Trophoblast cell (in vitro differentiated cells and primary cell): ENCODE data around the gene PDK3.

Source experiments
- DNase-seq, 2 donors: peaks; one replicate each; pipeline ENCODE4 v3.0.0-alpha.2; 2016
- H2AFZ ChIP-seq: 2 replicates; pipeline ENCODE4 v1.6.1; 2013; ENCODE audit warnings: low read length, moderate library complexity, mild to moderate bottlenecking; ENCODE audit not compliant: insufficient read depth, poor library complexity
- H2AK5ac ChIP-seq: 2 replicates; pipeline ENCODE4 v1.6.1; 2013; ENCODE audit warnings: mild to moderate bottlenecking, low read length
- H2BK120ac ChIP-seq: 2 replicates; pipeline ENCODE4 v1.6.1; 2013; ENCODE audit warnings: low read length, mild to moderate bottlenecking, moderate library complexity; ENCODE audit not compliant: insufficient read depth, poor library complexity
- H2BK12ac ChIP-seq: 2 replicates; pipeline ENCODE4 v1.6.1; 2013; ENCODE audit warnings: mild to moderate bottlenecking, low read length, moderate library complexity
- H2BK5ac ChIP-seq: 2 replicates; pipeline ENCODE4 v1.6.1; 2013; ENCODE audit warnings: low read length, low read depth, moderate library complexity, mild to moderate bottlenecking; ENCODE audit not compliant: poor library complexity
- H3K14ac ChIP-seq: 2 replicates; pipeline ENCODE4 v1.6.1; 2013; ENCODE audit warnings: mild to moderate bottlenecking, low read length
- H3K18ac ChIP-seq: 2 replicates; pipeline ENCODE4 v1.6.1; 2013; ENCODE audit warnings: mild to moderate bottlenecking, low read length
- H3K23ac ChIP-seq: 2 replicates; pipeline ENCODE4 v1.6.1; 2013; ENCODE audit warnings: low read length
- H3K27ac ChIP-seq: 2 replicates; pipeline ENCODE4 v1.5.1; 2013; ENCODE audit warnings: low read depth, mild to moderate bottlenecking, inconsistent platforms, low read length, moderate library complexity
- H3K27me3 ChIP-seq: 2 replicates; pipeline ENCODE4 v1.6.1; 2013; ENCODE audit warnings: inconsistent platforms, mild to moderate bottlenecking, low read length, moderate library complexity; ENCODE audit not compliant: insufficient read depth
- H3K36me3 ChIP-seq, 2 experiments: 1 replicate in 1 of 2; 2 replicates in 1 of 2; pipeline ENCODE4 v1.6.1; 2013; ENCODE audit warnings: low read length in 2 of 2, mild to moderate bottlenecking in 2 of 2, moderate library complexity in 1 of 2; ENCODE audit not compliant: insufficient read depth in 2 of 2, control insufficient read depth in 1 of 2
- H3K4ac ChIP-seq: 2 replicates; pipeline ENCODE4 v1.6.1; 2013; ENCODE audit warnings: low read depth, mild to moderate bottlenecking, low read length, moderate library complexity
- H3K4me1 ChIP-seq, 2 experiments: 1 replicate in 1 of 2; 2 replicates in 1 of 2; pipeline ENCODE4 v1.6.1; 2013; ENCODE audit warnings: low read length in 2 of 2, mild to moderate bottlenecking in 2 of 2, moderate library complexity in 1 of 2; ENCODE audit not compliant: insufficient read depth in 2 of 2, control insufficient read depth in 1 of 2
- H3K4me2 ChIP-seq: 2 replicates; pipeline ENCODE4 v1.6.1; 2013; ENCODE audit warnings: inconsistent platforms, mild to moderate bottlenecking, low read length, moderate library complexity
- H3K4me3 ChIP-seq: 2 replicates; pipeline ENCODE4 v1.5.1; 2013; ENCODE audit warnings: mild to moderate bottlenecking, low read depth, low read length, inconsistent platforms
- H3K79me1 ChIP-seq: one replicate; pipeline ENCODE4 v1.6.1; 2013; ENCODE audit warnings: low read length
- H3K79me2 ChIP-seq: 2 replicates; pipeline ENCODE4 v1.6.1; 2013; ENCODE audit warnings: low read length, mild to moderate bottlenecking; ENCODE audit not compliant: control insufficient read depth, insufficient read depth, poor library complexity
- H3K9ac ChIP-seq: 2 replicates; pipeline ENCODE4 v1.6.1; 2013; ENCODE audit warnings: mild to moderate bottlenecking, low read length
- H3K9me3 ChIP-seq: 2 replicates; pipeline ENCODE4 v1.6.1; 2013; ENCODE audit warnings: low read depth, mild to moderate bottlenecking, control low read depth, inconsistent platforms, low read length; ENCODE audit not compliant: insufficient read depth
- H4K12ac ChIP-seq: 2 replicates; pipeline ENCODE4 v1.6.1; 2013; ENCODE audit warnings: low read depth, mild to moderate bottlenecking, low read length, moderate library complexity
- H4K8ac ChIP-seq: 2 replicates; pipeline ENCODE4 v1.6.1; 2013; ENCODE audit warnings: low read depth, mild to moderate bottlenecking, low read length, moderate library complexity
- H4K91ac ChIP-seq: one replicate; pipeline ENCODE4 v1.6.1; 2013; ENCODE audit warnings: low read depth, mild to moderate bottlenecking, low read length, moderate library complexity
- WGBS: extraction: QIAGEN DNeasy Blood & Tissue Kit; methylation state at CpG from one replicate; pipeline ENCODE4 v1.1.7; 2013; ENCODE audit warnings: missing lambda C conversion rate; ENCODE audit not compliant: insufficient read length, insufficient coverage; ENCODE audit errors: extremely low coverage; 5-methylcytosine and 5-hydroxymethylcytosine counted together

PDK3 gene

GRCh38 chrX:24478509-24478908 is 13.4 kb downstream of the PDK3 start:
- no peak for DNase-seq
- Histone ChIP-seq H2AFZ (no peak overlapping the region), H2BK12ac (no peak overlapping the region), H3K27ac (no peak overlapping the region), H2AK5ac (no peak overlapping the region), H3K4me3 (no peak overlapping the region), H3K4ac (no peak overlapping the region), H3K27me3 (no peaks in the 10 kb centered on the region), H4K91ac (no peak overlapping the region), H3K9me3 (no peaks in the 10 kb centered on the region), H3K9ac (no peak overlapping the region), H4K12ac (no peak overlapping the region), H3K36me3 (no peaks in the 10 kb centered on the region), H3K79me1 (no peaks in the 10 kb centered on the region), H3K79me2 (no peaks in the 10 kb centered on the region), H3K18ac (no peak overlapping the region), H3K4me2 (no peak overlapping the region), H3K23ac (no peak overlapping the region), H2BK5ac (no peak overlapping the region), H4K8ac (no peak overlapping the region), H3K4me1 (no peaks in the 10 kb centered on the region), H2BK120ac (no peak overlapping the region), H3K14ac (no peak overlapping the region)
- WGBS, result no CpG with 5 or more reads among the region's 4 CpGs

- Histone ChIP-seq H2BK5ac (no peak overlapping the region), H2BK12ac (no peak overlapping the region), H4K91ac (no peak overlapping the region), H3K4me1 (no peaks in the 10 kb centered on the region), H3K4ac (no peak overlapping the region), H3K23ac (no peak overlapping the region), H3K79me1 (no peaks in the 10 kb centered on the region), H4K12ac (no peak overlapping the region), H3K27me3 (no peaks in the 10 kb centered on the region), H4K8ac (no peak overlapping the region), H3K4me2 (no peak overlapping the region), H2AK5ac (no peak overlapping the region), H3K9me3 (no peaks in the 10 kb centered on the region), H3K9ac (no peak overlapping the region), H3K4me3 (no peak overlapping the region), H2BK120ac (no peak overlapping the region), H2AFZ (no peak overlapping the region), H3K27ac (no peak overlapping the region), H3K79me2 (no peaks in the 10 kb centered on the region), H3K14ac (no peak overlapping the region), H3K36me3 (no peaks in the 10 kb centered on the region), H3K18ac (no peak overlapping the region)
- DNase-seq, result peak; percentile 53 to 59
- WGBS, result no CpG with 5 or more reads among the region's 9 CpGs
These were observed 14.8 kb downstream of the PDK3 start for GRCh38 chrX:24479924-24480323.

GRCh38 chrX:24480400-24480865 is 15.3 kb downstream of the PDK3 start:
- no peak overlapping the region for H4K8ac ChIP-seq
- no peak overlapping the region for H2AK5ac ChIP-seq
- no peak overlapping the region for H3K4me3 ChIP-seq
- H3K36me3 ChIP-seq, result no peaks in the 10 kb centered on the region
- no peaks in the 10 kb centered on the region for H3K4me1 ChIP-seq
- no peak overlapping the region for H3K14ac ChIP-seq
- WGBS, result no CpG with 5 or more reads among the region's 5 CpGs
- H2BK12ac ChIP-seq, result no peak overlapping the region
- H4K91ac ChIP-seq, result no peak overlapping the region
- no peak overlapping the region for H3K23ac ChIP-seq
- no peak overlapping the region for H3K27ac ChIP-seq
- no peak overlapping the region for H2BK120ac ChIP-seq
- DNase-seq, result peak in 1 of 2 donors; percentile 41
- H3K18ac ChIP-seq, result no peak overlapping the region
- no peak overlapping the region for H3K9ac ChIP-seq
- no peak overlapping the region for H4K12ac ChIP-seq
- H3K4ac ChIP-seq, result no peak overlapping the region
- no peak overlapping the region for H3K4me2 ChIP-seq
- H3K79me1 ChIP-seq, result no peaks in the 10 kb centered on the region
- H3K9me3 ChIP-seq, result no peaks in the 10 kb centered on the region
- no peak overlapping the region for H2AFZ ChIP-seq
- H2BK5ac ChIP-seq, result no peak overlapping the region
- H3K79me2 ChIP-seq, result no peaks in the 10 kb centered on the region
- no peaks in the 10 kb centered on the region for H3K27me3 ChIP-seq

- Histone ChIP-seq H3K9ac (no peak overlapping the region), H3K4ac (no peak overlapping the region), H2BK5ac (no peak overlapping the region), H3K79me2 (no peaks in the 10 kb centered on the region), H3K14ac (no peak overlapping the region), H2AFZ (no peak overlapping the region), H4K12ac (no peak overlapping the region), H3K27me3 (no peaks in the 10 kb centered on the region), H2AK5ac (no peak overlapping the region), H3K4me3 (no peak overlapping the region), H2BK120ac (no peak overlapping the region), H3K18ac (no peak overlapping the region), H3K27ac (no peak overlapping the region), H3K79me1 (no peaks in the 10 kb centered on the region), H2BK12ac (no peak overlapping the region), H3K4me1 (no peaks in the 10 kb centered on the region), H3K36me3 (no peaks in the 10 kb centered on the region), H3K23ac (no peak overlapping the region), H4K91ac (no peak overlapping the region), H3K9me3 (no peaks in the 10 kb centered on the region), H3K4me2 (no peak overlapping the region), H4K8ac (no peak overlapping the region)
- DNase-seq, result no peak
- no CpG with 5 or more reads among the region's 3 CpGs for WGBS
These were observed 17.8 kb downstream of the PDK3 start for GRCh38 chrX:24482823-24483415.
